ENCODE data around the gene EVC2. TPM values are rescaled to one million over a fixed set of nuclear protein-coding genes. Genes with fewer than 3 reads are reported as not detected.

The EVC2 gene
- total RNA-seq, 1 donor from 2014 or later: 16.9 TPM

DNA sequence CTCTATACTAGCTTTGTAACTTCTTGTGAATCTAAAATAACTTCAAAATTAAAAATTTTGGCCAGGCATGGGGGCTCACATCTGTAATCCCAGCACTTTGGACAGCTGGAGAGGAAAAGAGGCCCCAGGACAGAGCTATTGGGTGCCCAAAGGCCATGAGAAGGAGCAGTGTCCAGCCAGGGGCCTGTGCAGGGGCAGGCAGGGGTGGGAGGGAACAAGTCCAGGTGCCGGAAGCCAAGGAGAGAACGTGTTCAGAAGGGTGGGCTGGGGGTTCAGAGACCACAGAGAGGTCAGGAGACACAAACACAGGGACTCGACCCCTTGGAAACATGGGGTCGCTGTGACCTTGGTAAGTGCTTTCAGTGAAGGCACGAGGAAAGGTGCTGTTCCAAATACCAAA is 138.9 kb downstream of the EVC2 start:
- Mint-ChIP-seq H3K4me1 (no peaks in the 10 kb centered on the region), H3K4me3 (no peak overlapping the region), H3K9me3 (no peaks in the 10 kb centered on the region), H3K36me3 (peaks cover 51% of the 10 kb centered on the region), H3K27me3 (ENCODE audit: low read depth) (no peaks in the 10 kb centered on the region), H3K27ac (no peak overlapping the region)
- no peak for DNase-seq (ENCODE audit: low spot score in 2 of 2, unreplicated experiment in 2 of 2)
- TF ChIP-seq, protein P1, sequence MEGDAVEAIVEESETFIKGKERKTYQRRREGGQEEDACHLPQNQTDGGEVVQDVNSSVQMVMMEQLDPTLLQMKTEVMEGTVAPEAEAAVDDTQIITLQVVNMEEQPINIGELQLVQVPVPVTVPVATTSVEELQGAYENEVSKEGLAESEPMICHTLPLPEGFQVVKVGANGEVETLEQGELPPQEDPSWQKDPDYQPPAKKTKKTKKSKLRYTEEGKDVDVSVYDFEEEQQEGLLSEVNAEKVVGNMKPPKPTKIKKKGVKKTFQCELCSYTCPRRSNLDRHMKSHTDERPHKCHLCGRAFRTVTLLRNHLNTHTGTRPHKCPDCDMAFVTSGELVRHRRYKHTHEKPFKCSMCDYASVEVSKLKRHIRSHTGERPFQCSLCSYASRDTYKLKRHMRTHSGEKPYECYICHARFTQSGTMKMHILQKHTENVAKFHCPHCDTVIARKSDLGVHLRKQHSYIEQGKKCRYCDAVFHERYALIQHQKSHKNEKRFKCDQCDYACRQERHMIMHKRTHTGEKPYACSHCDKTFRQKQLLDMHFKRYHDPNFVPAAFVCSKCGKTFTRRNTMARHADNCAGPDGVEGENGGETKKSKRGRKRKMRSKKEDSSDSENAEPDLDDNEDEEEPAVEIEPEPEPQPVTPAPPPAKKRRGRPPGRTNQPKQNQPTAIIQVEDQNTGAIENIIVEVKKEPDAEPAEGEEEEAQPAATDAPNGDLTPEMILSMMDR (IDR thresholded peaks at IDR 0.05; ENCODE audit: unreplicated experiment): no peak

DNA sequence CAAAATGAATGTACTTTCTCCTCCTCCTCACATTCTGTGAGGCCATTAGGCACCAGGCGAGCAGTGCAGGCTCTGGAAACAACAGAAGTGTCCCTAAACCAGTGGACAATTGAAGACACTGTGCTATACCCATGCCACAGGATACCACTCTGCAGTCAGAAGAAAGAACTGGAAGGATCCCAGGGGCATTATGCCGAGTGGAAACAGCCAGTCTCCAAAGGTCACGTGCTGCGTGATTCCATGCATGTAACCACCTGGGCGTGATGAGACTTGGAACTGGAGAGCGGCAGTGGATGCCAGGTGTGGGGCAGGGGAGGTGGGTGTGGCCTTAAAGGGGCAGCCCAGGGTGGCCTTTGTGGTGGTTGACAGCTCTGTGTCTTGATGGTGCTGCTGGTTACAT is 139.4 kb downstream of the EVC2 start:
- Mint-ChIP-seq H3K27me3 (ENCODE audit: low read depth) (no peaks in the 10 kb centered on the region), H3K4me1 (no peaks in the 10 kb centered on the region), H3K4me3 (no peak overlapping the region), H3K27ac (no peak overlapping the region), H3K9me3 (no peaks in the 10 kb centered on the region), H3K36me3 (peaks cover 46% of the 10 kb centered on the region)
- TF ChIP-seq, protein P1 (IDR thresholded peaks at IDR 0.05; ENCODE audit: unreplicated experiment): no peak
- no peak for DNase-seq (ENCODE audit: low spot score in 2 of 2, unreplicated experiment in 2 of 2)

DNA sequence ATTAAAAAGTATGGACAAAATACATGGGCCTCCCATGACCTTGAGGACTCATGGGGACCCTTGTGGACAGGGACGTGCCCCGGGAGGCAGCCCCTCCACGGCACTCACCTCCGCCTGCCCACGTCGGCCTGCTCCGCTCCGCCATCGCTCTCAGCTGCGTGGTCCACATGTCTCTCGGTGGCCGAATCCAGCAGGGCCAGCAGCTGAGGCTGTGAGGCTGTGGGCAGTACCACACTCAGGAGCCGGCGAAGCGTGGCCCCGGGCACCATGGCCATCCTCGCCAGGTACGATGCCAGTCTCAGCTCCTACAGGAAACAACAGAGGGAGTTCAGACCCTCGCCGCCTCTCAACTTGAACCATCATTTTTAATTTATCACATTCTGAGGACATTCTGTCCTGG is 140.0 kb downstream of the EVC2 start:
- no peaks in the 10 kb centered on the region for H3K9me3 Mint-ChIP-seq
- H3K4me1 Mint-ChIP-seq: no peaks in the 10 kb centered on the region
- no peak for DNase-seq (ENCODE audit: low spot score in 2 of 2, unreplicated experiment in 2 of 2)
- no peaks in the 10 kb centered on the region for H3K27me3 Mint-ChIP-seq (ENCODE audit: low read depth)
- H3K36me3 Mint-ChIP-seq: peaks cover 41% of the 10 kb centered on the region
- H3K4me3 Mint-ChIP-seq: no peak overlapping the region
- H3K27ac Mint-ChIP-seq: no peak overlapping the region
- TF ChIP-seq, protein P1 (IDR thresholded peaks at IDR 0.05; ENCODE audit: unreplicated experiment): no peak

DNA sequence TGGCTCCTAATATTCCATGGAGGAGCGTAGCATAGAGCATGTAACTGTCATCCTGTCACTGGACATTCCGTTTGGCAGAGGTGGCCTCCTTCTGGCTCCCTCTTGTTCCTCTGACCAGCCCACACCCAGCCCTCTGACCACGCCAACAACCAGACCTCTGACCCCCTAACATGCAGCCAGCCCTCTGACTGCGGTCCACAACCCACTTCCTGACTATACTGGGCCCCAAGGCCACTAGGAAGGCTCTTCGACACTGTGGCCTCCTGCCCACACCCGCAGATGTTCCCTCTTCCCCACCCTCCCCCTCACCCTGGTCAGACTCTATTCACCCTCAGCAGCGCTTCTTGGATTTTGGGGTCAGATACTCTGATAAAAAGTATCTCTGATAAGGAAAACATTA is 141.4 kb downstream of the EVC2 start:
- no peak overlapping the region for H3K4me3 Mint-ChIP-seq
- no peaks in the 10 kb centered on the region for H3K4me1 Mint-ChIP-seq
- H3K27ac Mint-ChIP-seq: no peak overlapping the region
- peaks cover 42% of the 10 kb centered on the region for H3K36me3 Mint-ChIP-seq
- no peak for DNase-seq (ENCODE audit: low spot score in 2 of 2, unreplicated experiment in 2 of 2)
- TF ChIP-seq, protein P1 (IDR thresholded peaks at IDR 0.05; ENCODE audit: unreplicated experiment): no peak
- no peaks in the 10 kb centered on the region for H3K27me3 Mint-ChIP-seq (ENCODE audit: low read depth)
- H3K9me3 Mint-ChIP-seq: no peaks in the 10 kb centered on the region

DNA sequence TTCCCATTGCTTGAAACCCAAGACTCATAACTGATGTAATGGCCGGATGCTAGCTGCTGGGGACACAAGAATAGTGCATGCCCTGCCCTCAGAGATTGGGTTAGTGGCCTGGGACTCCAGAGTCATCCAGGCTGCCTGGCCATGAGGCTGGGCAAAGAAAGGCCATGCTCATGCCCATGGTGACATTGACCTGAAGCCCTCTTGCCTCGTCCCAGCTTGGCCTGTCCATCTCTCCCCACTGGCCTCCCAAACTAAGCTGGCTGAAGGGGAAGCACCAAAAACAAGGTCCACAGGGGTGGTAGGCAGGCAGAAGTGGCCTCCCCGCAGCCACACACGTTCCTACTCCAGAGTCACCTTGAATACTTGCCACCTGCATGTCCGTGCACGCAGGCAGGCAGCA is 141.8 kb downstream of the EVC2 start:
- TF ChIP-seq, protein P1 (IDR thresholded peaks at IDR 0.05; ENCODE audit: unreplicated experiment): no peak
- no peak overlapping the region for H3K27ac Mint-ChIP-seq
- peaks cover 42% of the 10 kb centered on the region for H3K36me3 Mint-ChIP-seq
- no peak overlapping the region for H3K4me3 Mint-ChIP-seq
- no peak for DNase-seq (ENCODE audit: low spot score in 2 of 2, unreplicated experiment in 2 of 2)
- no peaks in the 10 kb centered on the region for H3K27me3 Mint-ChIP-seq (ENCODE audit: low read depth)
- H3K4me1 Mint-ChIP-seq: no peaks in the 10 kb centered on the region
- no peaks in the 10 kb centered on the region for H3K9me3 Mint-ChIP-seq

DNA sequence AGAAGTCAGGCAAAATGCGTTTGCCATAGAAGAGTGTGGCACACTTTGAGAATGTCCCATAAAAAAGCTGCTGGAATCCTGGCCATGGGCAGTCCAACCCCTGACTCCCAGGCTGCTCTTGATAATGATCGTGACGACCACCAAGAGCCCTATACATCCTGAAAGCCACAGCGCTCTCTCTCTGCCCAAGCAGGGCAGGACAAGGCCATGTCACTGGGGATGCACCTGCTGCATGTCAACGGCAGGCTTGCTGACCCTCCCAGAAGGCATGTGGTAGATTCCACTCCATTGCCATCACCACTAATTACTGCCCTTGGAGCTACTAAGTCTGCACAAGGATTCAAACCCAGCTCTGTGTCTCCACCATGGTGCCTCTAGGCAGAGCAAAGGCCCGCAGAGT is 144.5 kb downstream of the EVC2 start:
- Mint-ChIP-seq H3K9me3 (no peaks in the 10 kb centered on the region), H3K4me1 (no peaks in the 10 kb centered on the region), H3K27me3 (ENCODE audit: low read depth) (no peaks in the 10 kb centered on the region), H3K36me3 (peaks cover 48% of the 10 kb centered on the region), H3K27ac (no peak overlapping the region), H3K4me3 (no peak overlapping the region)
- TF ChIP-seq, protein P1 (IDR thresholded peaks at IDR 0.05; ENCODE audit: unreplicated experiment): no peak
- no peak for DNase-seq (ENCODE audit: low spot score in 2 of 2, unreplicated experiment in 2 of 2)
